HepG2 (cell line): ENCODE data around the gene SALL4. TPM values are rescaled to one million over a fixed set of nuclear protein-coding genes. Genes with fewer than 3 reads are reported as not detected.
A peak's percentile ranks its signal among the peaks of the same experiment; 100 is the strongest.

Experiments
- BCL3 ChIP-seq: sonication (generic); formaldehyde crosslinking; IDR thresholded peaks from 2 replicates; pipeline ENCODE4 v1.5.1; 2020; ENCODE audit warnings: mild to moderate bottlenecking, missing genetic modification reagents, moderate library complexity
- DBP ChIP-seq: sonication (generic); formaldehyde crosslinking; IDR thresholded peaks from 2 replicates; pipeline ENCODE4 v1.4.0; 2020; ENCODE audit warnings: missing genetic modification reagents; ENCODE audit errors: not compliant biosample characterization
- ETS1 ChIP-seq: sonication (generic); formaldehyde crosslinking; IDR thresholded peaks from 2 replicates; pipeline ENCODE4 v1.4.0; 2020; ENCODE audit warnings: missing genetic modification reagents
- FOSL2 ChIP-seq: sonication (generic); formaldehyde crosslinking; IDR thresholded peaks from 2 replicates; pipeline ENCODE4 v1.4.0; 2020; ENCODE audit warnings: missing genetic modification reagents
- ZBTB1 ChIP-seq: sonication (generic); formaldehyde crosslinking; IDR thresholded peaks from 2 replicates; pipeline ENCODE4 v1.4.0; 2020; ENCODE audit warnings: missing genetic modification reagents, borderline replicate concordance
- ZBTB44 ChIP-seq: sonication (generic); formaldehyde crosslinking; IDR thresholded peaks from 2 replicates; pipeline ENCODE4 v1.4.0; 2020; ENCODE audit warnings: missing genetic modification reagents
- ZNF121 ChIP-seq: sonication (generic); formaldehyde crosslinking; IDR thresholded peaks from 2 replicates; pipeline ENCODE4 v1.5.0; 2020; ENCODE audit warnings: mild to moderate bottlenecking, missing genetic modification reagents
- ZNF280B ChIP-seq: sonication (generic); formaldehyde crosslinking; IDR thresholded peaks from 2 replicates; pipeline ENCODE4 v1.5.0; 2020; ENCODE audit warnings: missing genetic modification reagents, mild to moderate bottlenecking, borderline replicate concordance
- ZNF605 ChIP-seq: sonication (generic); formaldehyde crosslinking; IDR thresholded peaks from 2 replicates; pipeline ENCODE4 v1.8.0; 2022; ENCODE audit warnings: mild to moderate bottlenecking, missing genetic modification reagents
- ZNF687 ChIP-seq: sonication (generic); formaldehyde crosslinking; IDR thresholded peaks from 2 replicates; pipeline ENCODE4 v1.5.1; 2020; ENCODE audit warnings: mild to moderate bottlenecking, missing genetic modification reagents, moderate library complexity
- polyA plus RNA-seq, 8 experiments: library from polyadenylated mRNA; depleted of rRNA in 3 of 8; stranded (reverse) in 7 of 8; unstranded in 1 of 8; fragments of >200 nt; fragmentation: Illumina TruSeq in 4 of 8; extraction: Trizol in 4 of 8; gene quantifications; 2 replicates each; pipeline versions ENCODE4 v1.2.1 to v1.2.3, GENCODE V29; 2011 to 2016; ENCODE audit warnings: low read depth in 4 of 8, missing spikeins in 1 of 8, mixed read lengths in 1 of 8; ENCODE audit not compliant: insufficient read depth in 1 of 8
- total RNA-seq, 5 experiments: library from RNA; depleted of rRNA; stranded (reverse); fragments of >200 nt; fragmentation: Illumina TruSeq; extraction: Trizol; gene quantifications; 2 replicates each; pipeline ENCODE4 v1.2.3, GENCODE V29; 2016; ENCODE audit warnings: low read depth in 1 of 5

Gene SALL4
- total and polyA plus RNA-seq, 2 of the 13 experiments (the other 11 are each of a cell fraction or from before 2014, with no cell fraction given), result 0.33 to 1.8 TPM

- TF ChIP-seq ZNF687 (CRISPR knock-in tag), result peak; percentile 52; the same call in 1 of the 2 replicates
- TF ChIP-seq DBP, result no peak
- no peak for TF ChIP-seq ZBTB1 (CRISPR knock-in tag)
- 0 out of 2 replicates have a peak, but pooled peaks have one; percentile 18 for TF ChIP-seq BCL3 (CRISPR knock-in tag)
- peak; percentile 72 for TF ChIP-seq FOSL2 (CRISPR knock-in tag)
- no peak for TF ChIP-seq ZBTB44 (CRISPR knock-in tag)
- TF ChIP-seq ZNF280B, result 0 out of 2 replicates have a peak, but pooled peaks have one; percentile 23
- peak; percentile 75 for TF ChIP-seq ZNF121
- 0 out of 2 replicates have a peak, but pooled peaks have one; percentile 1 for TF ChIP-seq ZNF605 (CRISPR knock-in tag)
- no peak for TF ChIP-seq ETS1 (CRISPR knock-in tag)
Measured at GRCh38 chr20:51738877-51739447, 63.4 kb downstream of the SALL4 start (continued).
